GM12801 (cell line): Measurements from ENCODE around the gene ANKRD28.

ENCODE experiments used
- CTCF ChIP-seq: IDR thresholded peaks from one replicate; pipeline ENCODE4 v1.5.1; 2011; ENCODE audit warnings: control low read depth; ENCODE audit not compliant: insufficient read length; ENCODE audit errors: extremely low read depth

The ANKRD28 gene

GRCh38 chr3:15645246-15645645, 152.5 kb downstream of the ANKRD28 start:
- TF ChIP-seq CTCF, result no peak

- TF ChIP-seq CTCF, result no peak
Observed at GRCh38 chr3:15638891-15639262, 158.9 kb downstream of the ANKRD28 start.

GRCh38 chr3:15638193-15638890, 159.4 kb downstream of the ANKRD28 start:
- no peak for TF ChIP-seq CTCF

- TF ChIP-seq CTCF, result no peak
Observed at GRCh38 chr3:15637131-15637951, 160.4 kb downstream of the ANKRD28 start.

GRCh38 chr3:15636028-15636709, 161.6 kb downstream of the ANKRD28 start:
- no peak for TF ChIP-seq CTCF

- no peak for TF ChIP-seq CTCF
Observed at GRCh38 chr3:15635121-15635661, 162.6 kb downstream of the ANKRD28 start.

- TF ChIP-seq CTCF, result no peak
Observed at GRCh38 chr3:15634671-15635070, 163.1 kb downstream of the ANKRD28 start.
